ENCODE results near the gene NOC4L.

Gene NOC4L

GRCh38 chr12:132171293-132171967 lies 27.2 kb downstream of the NOC4L start:
- no peak for DNase-seq

- no peak for DNase-seq
These were observed 27.8 kb downstream of the NOC4L start for GRCh38 chr12:132171968-132172521.

GRCh38 chr12:132172619-132173018 lies 28.4 kb downstream of the NOC4L start:
- no peak for DNase-seq

GRCh38 chr12:132173135-132174014 lies 29.1 kb downstream of the NOC4L start:
- no peak for DNase-seq

DNA sequence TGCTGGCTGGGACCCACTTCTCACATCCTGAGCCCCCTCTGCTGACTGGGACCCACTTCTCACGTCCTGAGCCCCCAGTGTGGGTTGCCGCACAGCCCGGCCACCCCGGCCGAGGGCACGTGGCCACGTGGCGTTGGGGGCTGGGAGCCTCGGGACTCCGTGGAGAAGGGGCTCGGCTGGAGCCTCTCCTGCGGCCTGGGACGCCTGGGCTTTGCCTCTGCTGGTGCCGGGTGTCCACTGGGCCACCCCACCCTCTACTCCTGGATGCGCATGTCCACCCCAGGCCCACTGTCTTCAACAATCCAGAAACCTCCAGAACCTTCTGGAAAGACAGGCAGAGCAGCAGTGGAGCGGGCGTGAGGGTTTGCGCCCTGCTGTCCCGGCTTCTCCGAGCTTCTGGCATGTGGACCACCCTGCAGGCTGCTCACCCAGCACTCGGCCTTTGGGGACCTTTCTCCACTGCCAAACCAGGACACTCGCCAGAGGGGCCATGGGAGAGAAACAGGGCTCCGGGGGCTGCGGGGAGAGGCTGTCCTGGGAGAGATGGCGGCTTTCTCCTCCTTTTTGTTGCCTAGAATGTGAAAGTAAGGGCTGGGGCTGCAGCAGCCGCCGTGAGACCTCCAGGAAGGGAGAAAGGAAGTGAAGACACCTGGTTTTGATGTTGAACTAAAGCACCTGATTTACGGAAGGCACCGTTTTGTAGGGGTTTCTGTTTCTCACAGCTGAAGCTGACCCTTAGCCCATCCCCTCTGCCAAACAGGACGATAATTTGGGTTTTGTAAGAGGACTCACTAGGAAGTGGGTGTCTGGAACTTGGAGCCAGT lies 30.0 kb downstream of the NOC4L start:
- DNase-seq: no peak

- no peak for DNase-seq
These were observed 30.7 kb downstream of the NOC4L start for GRCh38 chr12:132174839-132175490.

DNA sequence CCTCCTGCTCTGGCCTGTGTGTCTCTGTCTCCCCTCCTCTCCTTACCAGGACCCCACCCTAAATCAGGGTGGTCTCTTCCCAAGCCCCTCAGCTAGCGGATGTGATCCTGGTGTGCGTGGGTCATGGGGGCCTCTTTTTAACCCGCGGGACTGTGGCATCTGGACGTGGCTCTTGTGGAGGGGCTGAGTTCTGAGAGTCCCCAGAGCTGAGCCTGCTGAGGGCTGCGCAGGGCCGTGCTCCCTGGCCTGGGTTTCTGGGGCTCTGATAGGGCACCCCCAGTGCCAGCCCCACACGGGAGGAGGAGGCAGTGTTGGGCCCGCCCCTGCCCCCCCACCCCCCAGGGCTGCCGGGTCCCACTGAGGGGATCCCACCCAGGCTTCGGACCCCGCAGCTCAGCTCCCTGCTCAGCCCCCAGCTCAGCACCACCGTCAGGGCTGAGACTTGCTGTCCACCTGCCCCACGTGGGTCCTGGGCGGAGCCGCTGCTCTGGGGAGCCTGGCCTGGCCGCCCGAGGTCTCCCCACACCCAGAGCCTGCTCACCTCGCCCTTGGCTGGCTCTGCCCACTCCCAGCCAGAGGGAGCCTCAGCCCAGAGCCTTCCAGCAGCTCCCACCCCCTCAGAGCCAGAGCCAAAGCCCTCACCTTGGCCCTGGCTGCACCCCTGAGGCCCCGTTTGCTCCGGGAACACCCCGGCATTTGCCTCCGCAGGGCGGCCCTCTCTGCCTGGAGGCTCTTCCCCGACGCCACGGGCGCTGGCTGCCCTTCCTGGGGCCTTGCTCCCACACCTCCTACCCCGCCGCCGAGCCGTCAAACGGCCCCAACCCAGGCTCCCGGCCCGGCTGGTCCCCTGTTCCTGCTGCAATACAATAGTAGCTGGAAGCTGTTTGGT lies 31.5 kb downstream of the NOC4L start:
- no peak for DNase-seq

DNA sequence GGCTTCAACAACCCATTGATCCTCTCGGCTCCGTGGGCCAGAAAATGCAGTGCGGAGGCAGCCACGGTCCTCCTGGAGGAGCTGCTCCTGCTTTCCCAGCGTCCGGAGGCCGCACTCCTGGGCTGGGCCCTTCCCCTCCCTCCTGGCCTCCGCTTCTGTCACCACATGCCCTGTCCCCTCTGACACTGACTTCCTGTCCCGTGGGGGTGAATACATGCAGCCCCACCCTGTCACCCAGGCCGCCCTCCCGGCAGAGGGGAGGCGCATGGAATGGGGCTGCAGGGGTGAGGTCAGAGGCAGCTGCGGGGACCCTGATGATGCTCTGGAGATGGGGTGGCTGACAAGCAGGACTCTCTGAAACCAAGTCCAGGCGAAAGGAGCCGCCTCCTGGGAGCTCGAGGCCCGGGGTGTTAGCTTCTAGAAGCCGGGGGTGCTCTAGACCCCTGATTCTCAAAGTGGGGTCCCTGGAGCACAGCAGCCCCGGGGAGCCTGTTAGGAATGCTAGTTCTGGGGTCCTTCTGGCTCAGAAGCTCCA lies 32.2 kb downstream of the NOC4L start:
- DNase-seq: no peak

GRCh38 chr12:132176920-132177551 lies 32.8 kb downstream of the NOC4L start:
- no peak for DNase-seq

GRCh38 chr12:132178316-132178715 lies 34.1 kb downstream of the NOC4L start:
- DNase-seq: no peak

DNA sequence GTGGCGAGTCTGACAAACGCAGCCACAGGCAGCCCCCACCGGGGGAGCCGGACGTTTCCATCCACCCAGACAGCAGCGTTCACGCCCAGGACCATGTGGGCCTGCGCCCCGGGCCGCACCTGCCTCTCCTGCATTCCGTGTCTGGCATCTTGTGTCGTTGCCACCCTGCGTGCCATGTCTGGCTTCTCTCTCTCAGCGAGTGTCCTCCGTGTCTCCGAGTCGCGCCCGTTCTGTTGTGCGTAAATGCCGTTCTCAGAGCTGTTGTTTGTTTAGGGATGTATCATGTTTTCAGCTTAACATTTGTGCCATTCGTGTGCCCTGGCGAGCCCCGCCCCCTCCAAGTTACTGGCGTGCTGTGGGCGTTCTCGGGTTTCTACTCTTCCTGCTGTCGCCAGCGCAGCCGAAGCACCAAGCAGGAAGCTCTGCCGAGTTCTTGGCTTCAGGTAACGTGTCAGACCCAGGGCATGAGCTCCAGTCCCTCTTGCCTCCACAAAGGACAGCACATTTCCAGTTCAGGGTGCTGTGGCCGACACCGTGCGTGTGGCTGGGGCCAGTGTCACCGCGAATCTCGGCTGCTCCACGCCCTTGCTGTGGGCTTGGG lies 34.6 kb downstream of the NOC4L start:
- DNase-seq: peak; percentile 82

DNA sequence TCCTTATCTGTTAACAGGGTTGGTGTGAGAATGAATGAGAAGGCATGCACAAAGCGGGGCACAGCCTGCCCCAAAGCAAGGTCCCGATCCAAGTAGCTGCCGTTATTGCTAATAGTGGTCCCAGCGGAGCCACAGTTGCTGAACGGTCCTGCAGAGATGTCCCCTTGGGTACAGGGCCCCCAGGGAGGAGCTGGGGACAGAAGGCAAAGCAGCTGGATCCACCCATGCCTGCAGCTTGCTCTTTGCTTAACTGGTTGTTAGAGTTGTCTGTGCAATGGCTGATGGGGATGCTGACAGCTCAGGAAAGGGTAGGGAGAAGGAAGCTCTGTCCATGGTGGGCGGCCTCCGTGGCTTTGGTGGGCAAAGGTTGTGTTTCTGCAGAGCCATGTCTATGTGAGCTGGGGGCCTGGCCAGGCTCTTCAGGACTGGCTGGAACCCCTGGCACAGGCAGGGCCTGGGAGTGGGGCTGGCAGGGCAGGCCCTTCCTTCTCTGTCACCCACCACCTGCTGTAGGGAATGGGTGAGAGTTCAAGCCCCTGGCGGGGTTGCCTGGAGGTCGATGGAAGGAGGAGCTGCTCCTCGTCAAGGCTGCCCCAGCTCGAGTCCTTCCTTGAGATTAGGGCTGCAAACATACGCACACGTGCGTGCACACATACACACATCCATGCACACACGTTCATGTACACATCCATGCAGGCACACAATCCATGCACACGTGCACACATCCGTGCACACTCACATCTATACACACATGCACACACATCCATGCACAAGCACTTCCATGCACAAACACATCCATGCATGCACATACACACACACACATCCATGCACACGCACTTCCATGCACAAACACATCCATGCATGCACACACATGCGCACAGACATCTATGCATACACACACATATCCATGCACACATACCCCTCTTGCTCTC lies 35.4 kb downstream of the NOC4L start:
- no peak for DNase-seq

DNA sequence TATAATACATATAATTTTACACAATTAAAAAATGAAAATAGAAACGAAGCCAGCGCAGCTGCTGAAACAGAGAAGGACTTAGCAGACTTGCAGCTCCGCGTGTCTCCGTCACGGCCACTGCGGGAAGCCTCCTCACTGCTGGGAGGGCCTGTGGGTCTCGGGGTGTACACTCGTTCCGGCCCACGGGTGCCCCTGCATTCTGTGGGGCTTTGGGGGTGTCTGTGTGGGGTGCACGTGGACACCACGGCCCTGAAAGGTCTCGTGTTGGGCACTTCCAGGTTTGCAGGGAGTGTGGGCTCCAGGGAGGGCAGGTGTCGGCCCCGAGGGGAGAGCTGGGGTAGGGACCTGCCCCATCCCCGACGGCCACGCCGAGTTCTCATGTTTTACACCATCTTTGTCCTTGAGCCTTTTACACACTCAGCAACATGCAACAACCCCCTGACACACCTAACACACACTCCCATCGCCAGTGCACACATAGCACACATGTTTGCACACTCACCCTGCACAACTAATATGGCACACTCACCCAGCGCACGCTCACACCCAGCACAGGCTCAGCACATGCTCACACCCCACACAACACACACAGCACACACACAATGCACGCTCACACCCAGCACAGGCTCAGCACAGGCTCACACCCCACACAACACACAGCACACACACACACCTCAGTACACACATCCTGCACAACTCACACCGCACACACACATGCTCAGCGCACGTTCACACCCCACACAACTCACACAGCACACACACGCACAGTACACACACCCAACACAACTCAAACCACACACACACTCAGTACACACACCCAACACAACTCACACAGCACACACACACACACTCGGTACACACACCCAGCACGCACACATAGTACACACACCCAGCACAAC lies 36.6 kb downstream of the NOC4L start:
- no peak for DNase-seq

GRCh38 chr12:132181570-132182200 lies 37.4 kb downstream of the NOC4L start:
- DNase-seq: no peak

GRCh38 chr12:132182206-132182710 lies 38.0 kb downstream of the NOC4L start:
- DNase-seq: no peak

DNA sequence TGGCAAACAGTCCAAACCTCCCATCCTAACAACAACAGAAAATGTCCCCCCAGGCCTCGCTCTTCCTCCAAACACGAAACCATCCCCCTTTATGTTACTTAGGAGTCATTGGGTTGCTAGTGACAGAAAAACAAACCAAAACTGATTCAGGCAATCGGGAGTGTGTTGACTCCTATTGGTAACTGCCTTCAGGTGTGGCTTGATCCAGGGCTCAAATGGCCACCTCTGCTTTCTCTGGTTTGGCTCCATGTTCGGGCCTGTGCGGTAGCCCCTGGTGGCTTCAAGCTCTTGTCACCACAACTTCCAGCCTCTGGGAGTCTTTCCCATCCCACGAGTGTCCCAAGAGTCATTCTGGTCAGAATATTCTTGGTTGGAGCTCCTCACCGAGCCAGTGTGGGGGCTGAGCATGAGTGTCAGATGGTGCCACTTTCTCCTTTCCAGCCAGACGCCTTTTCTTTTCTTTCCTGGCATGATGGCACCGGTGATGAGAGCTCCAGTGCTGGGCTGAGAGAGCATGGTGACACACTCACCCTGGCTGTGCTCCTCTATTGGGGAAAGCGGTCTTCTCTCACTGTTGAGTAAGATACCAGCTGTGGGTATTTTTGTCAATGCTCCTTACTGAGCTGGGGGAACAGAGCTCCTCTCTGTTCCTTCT lies 38.6 kb downstream of the NOC4L start:
- no peak for DNase-seq

DNA sequence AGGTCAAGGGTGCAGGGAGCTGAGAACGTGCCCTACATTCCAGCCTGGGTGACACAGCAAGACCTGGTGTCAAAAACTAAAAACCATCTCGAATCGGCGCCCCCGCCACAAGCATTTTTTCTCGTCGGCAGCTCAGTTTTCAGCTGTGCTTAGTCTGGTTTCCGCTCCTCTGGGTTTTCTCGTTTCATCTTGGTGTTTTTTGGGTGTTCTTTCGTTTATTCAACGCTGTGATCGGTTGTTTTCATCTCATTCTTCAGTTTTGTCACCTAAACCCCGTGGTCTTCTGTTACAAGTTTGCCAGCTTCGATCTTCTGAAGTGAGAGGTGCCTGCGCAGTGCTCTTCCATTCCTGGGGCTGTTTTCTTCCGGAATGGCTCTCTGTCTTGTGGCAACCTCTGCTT lies 41.4 kb downstream of the NOC4L start:
- DNase-seq: no peak
